IgD-negative memory B cell (primary cell): ENCODE measurements around the gene ATP2A1. TPM values are rescaled to one million over a fixed set of nuclear protein-coding genes. Genes with fewer than 3 reads are reported as not detected.
A peak's percentile ranks its signal among the peaks of the same experiment; 100 is the strongest.
"Not testable (repeated sequence)": the region's sequence is repeated elsewhere in the genome, so short reads cannot be mapped to it uniquely, and the experiment has no call there.

Experiments
- H3K27ac Mint-ChIP-seq, 3 donors: one replicate each; pipeline ENCODE4 v1.8.0; 2020 to 2022; ENCODE audit warnings: mild to moderate bottlenecking in 3 of 3, mixed read lengths in 3 of 3, moderate library complexity in 1 of 3
- H3K27me3 Mint-ChIP-seq: one replicate; pipeline ENCODE4 v1.8.0; 2021; ENCODE audit warnings: mixed read lengths
- H3K36me3 Mint-ChIP-seq: one replicate; pipeline ENCODE4 v1.8.0; 2020; ENCODE audit warnings: mild to moderate bottlenecking, mixed read lengths
- H3K4me1 Mint-ChIP-seq, 3 donors: one replicate each; pipeline ENCODE4 v1.8.0; 2020 to 2022; ENCODE audit warnings: mixed read lengths in 3 of 3, mild to moderate bottlenecking in 1 of 3
- H3K4me3 Mint-ChIP-seq, 4 donors: one replicate each; pipeline ENCODE4 v1.8.0; 2020 to 2022; ENCODE audit warnings: mild to moderate bottlenecking in 4 of 4, mixed read lengths in 4 of 4, moderate library complexity in 3 of 4
- H3K9me3 Mint-ChIP-seq, 3 donors: one replicate each; pipeline ENCODE4 v1.8.0; 2020 to 2021; ENCODE audit warnings: mixed read lengths in 3 of 3, mild to moderate bottlenecking in 1 of 3
- polyA plus RNA-seq: library from polyadenylated mRNA; unstranded; fragments of 300-500 nt; fragmentation: Illumina TruSeq; gene quantifications from one replicate; pipeline ENCODE4 v1.2.3, GENCODE V29; 2021

Gene ATP2A1
- polyA plus RNA-seq, 1 donor from 2014 or later = not detected

DNA sequence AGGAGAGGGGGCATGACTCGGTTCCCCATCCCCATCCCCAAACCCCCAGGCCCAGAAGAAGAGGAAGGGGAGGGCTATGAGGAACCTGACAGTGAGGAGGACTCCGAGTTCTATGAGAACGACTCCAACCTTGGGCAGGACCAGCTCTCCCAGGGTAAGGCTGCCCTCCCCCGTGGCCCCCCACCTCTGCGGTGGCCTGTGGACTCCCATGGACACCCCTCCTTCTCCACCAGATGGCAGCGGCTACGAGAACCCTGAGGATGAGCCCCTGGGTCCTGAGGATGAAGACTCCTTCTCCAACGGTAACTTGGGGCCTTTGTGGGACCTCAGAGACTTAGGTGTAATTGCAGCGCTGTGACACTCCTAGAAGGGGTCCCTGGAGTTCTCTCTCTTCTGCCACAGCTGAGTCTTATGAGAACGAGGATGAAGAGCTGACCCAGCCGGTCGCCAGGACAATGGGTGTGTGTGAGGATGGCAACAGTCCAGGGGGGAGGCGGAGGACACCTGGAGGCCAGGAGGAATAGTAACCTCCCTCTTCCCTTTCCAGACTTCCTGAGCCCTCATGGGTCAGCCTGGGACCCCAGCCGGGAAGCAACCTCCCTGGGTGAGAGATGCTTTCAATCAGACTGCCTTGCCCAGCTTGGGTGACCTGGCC lies 59.1 kb downstream of the ATP2A1 start:
- H3K27ac Mint-ChIP-seq = peak overlapping the region in 1 of 3 donors; percentile 14
- peaks cover 22 to 27% (median 24%) of the 10 kb centered on the region in 3 donors for H3K4me1 Mint-ChIP-seq
- peak overlapping the region in 1 of 4 donors; percentile 60 for H3K4me3 Mint-ChIP-seq
- no peaks in the 10 kb centered on the region for H3K9me3 Mint-ChIP-seq
- H3K36me3 Mint-ChIP-seq = peaks cover 18% of the 10 kb centered on the region
- no peaks in the 10 kb centered on the region for H3K27me3 Mint-ChIP-seq

DNA sequence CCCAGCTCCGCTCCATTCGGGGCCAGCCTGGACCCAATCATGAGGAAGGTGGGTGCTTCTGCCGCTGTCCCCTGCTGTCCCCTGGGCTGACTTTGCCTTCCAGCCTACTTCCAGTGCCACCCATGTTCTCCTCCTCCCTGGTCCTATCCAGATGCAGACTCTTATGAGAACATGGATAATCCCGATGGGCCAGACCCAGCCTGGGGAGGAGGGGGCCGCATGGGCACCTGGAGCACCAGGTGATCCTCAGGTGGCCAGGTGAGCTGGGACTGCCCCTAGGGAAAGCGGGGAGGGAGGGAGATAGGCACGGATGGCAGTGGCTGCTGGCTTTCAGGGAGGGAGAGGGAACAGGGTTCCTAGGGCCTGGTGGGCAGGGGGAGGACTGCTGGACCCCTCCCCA lies 60.4 kb downstream of the ATP2A1 start:
- H3K4me1 Mint-ChIP-seq = peaks cover 18 to 21% (median 18%) of the 10 kb centered on the region in 3 donors
- H3K27ac Mint-ChIP-seq = peak overlapping the region in 1 of 3 donors; percentile 46
- peak overlapping the region in 1 of 4 donors; percentile 12 for H3K4me3 Mint-ChIP-seq
- peaks cover 17% of the 10 kb centered on the region for H3K36me3 Mint-ChIP-seq
- no peaks in the 10 kb centered on the region for H3K9me3 Mint-ChIP-seq
- H3K27me3 Mint-ChIP-seq = no peaks in the 10 kb centered on the region

DNA sequence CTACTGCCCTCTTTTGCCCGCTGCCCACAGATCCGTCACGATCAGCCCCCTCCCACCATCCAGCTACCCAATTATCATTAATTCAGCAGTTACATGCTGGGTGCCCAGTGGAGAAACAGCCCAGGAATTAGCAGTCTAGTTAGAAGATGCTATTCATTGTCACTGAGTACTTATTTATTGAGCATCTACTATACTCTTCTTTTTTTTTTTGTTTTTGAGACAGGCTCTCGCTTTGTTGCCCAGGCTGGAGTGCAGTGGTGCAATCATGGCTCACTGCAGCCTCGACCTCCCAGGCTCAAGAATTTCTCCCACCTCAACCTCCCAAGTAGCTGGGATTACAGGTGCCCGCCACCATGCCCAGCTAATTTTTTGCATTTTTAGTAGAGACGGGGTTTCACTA lies 61.5 kb downstream of the ATP2A1 start:
- peak overlapping the region in 1 of 3 donors; percentile 43 for H3K27ac Mint-ChIP-seq
- H3K4me3 Mint-ChIP-seq = peak overlapping the region in 1 of 4 donors; percentile 5
- not testable (repeated sequence) for H3K27me3 Mint-ChIP-seq, H3K9me3 Mint-ChIP-seq
- peaks cover 9 to 14% (median 10%) of the 10 kb centered on the region in 3 donors for H3K4me1 Mint-ChIP-seq
- H3K36me3 Mint-ChIP-seq = peaks cover 14% of the 10 kb centered on the region

DNA sequence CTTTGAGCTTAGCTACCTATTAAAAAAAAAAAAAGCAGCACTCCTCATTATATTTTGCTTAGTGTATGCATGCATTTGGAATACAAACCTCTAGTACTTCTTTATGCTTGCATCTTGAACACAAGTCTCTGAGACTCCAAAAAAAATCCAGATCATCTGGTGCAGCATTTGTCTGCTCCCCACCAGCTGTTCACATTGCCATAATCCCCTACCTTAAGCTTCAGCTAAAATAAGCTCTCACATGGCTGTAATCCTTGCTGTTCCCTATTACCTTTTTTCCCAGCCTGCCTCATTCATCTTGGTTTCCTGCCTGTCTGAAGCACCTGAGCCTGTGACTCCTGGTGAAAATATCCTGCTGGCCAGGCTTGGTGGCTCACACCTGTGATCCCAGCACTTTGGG lies 65.0 kb downstream of the ATP2A1 start:
- no peaks in the 10 kb centered on the region for H3K9me3 Mint-ChIP-seq
- peaks cover 1% of the 10 kb centered on the region for H3K36me3 Mint-ChIP-seq
- H3K4me3 Mint-ChIP-seq = peak overlapping the region in 1 of 4 donors; percentile 42
- H3K4me1 Mint-ChIP-seq = peaks cover 0 to 11% (median 7%) of the 10 kb centered on the region in 3 donors
- H3K27ac Mint-ChIP-seq = no peak overlapping the region
- H3K27me3 Mint-ChIP-seq = no peaks in the 10 kb centered on the region

DNA sequence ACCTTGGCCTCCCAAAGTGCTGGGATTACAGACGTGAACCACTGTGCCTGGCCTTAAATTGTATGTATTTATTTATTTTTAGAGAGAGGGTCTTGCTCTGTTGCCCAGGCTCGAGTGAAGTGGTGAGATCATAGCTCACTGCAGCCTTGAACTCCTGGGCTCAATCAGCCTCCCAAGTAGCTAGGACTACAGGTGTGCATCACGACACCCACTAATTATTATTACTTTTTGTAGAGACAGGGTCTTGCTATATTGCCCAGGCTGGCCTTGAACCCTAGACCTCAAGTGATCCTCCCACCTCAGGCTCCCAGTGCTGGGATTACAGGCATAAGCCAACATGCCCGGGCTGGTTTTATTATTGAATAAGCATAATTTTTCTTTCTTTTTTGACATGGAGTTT lies 68.4 kb downstream of the ATP2A1 start:
- Mint-ChIP-seq H3K27ac (no peak overlapping the region), H3K9me3 (no peaks in the 10 kb centered on the region), H3K36me3 (peaks cover 1% of the 10 kb centered on the region), H3K4me3 (peak overlapping the region in 1 of 4 donors; percentile 52), H3K4me1 (peaks cover 5 to 18% (median 15%) of the 10 kb centered on the region in 3 donors), H3K27me3 (no peaks in the 10 kb centered on the region)

DNA sequence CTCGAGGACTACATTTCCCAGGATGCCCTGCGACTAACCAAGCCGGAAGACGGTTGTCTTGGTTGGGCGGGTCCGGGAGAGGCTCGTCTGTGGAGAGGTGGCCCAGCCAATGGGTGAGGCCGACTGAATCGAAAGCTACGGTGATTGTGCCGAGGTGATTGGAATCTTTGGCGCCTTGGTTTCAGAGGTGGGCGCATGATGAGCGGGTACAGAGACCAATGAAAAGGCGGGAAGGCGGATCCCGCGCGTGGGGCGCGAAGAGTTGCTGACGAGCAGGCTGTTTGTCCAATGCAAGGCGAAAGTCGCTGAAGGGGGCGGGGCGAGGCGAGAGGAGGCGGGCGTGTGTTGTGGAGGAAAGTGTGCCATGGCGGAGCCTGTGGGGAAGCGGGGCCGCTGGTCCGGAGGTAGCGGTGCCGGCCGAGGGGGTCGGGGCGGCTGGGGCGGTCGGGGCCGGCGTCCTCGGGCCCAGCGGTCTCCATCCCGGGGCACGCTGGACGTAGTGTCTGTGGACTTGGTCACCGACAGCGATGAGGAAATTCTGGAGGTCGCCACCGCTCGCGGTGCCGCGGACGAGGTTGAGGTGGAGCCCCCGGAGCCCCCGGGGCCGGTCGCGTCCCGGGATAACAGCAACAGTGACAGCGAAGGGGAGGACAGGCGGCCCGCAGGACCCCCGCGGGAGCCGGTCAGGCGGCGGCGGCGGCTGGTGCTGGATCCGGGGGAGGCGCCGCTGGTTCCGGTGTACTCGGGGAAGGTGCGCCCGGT lies 72.5 kb downstream of the ATP2A1 start, which contains the start of gene NFATC2IP:
NFATC2IP (plus strand) TSS at position 290 of the 762 bp plus-strand sequence; CDS start at position 365, 75 bp downstream.
- Mint-ChIP-seq H3K9me3 (no peaks in the 10 kb centered on the region), H3K27ac (peak within 1 kb of the TSS; percentile 40 to 94 (median 93))

DNA sequence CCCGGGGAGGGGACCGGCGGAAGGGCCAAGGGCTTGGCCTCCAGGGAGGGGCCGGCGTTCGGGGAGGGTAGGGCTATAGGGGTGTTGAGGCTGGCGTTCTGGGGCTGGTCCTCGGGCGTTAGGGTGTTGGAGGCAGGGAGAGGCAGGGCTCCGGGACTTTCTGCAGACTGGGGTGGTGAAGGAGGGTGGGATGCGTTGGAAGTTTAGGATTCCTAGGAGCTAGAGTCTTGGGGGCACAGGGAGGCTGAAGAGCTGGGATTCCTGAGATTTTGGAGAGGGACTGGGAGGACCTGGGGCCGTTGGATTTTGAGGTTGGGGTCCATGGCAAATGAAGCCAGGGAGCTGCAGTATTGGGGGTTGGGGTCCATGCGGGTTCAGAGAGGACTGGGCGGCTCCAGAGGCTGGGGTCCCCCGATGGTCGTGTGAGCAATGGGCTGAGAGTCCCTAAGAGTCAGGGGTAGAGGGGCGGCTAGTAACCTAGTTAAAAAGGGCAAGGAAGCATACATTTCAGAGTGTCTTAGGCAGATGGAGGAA lies 73.2 kb downstream of the ATP2A1 start:
- Mint-ChIP-seq H3K36me3 (peaks cover 2% of the 10 kb centered on the region), H3K27ac (peak overlapping the region; percentile 33 to 93 (median 46)), H3K9me3 (no peaks in the 10 kb centered on the region), H3K4me1 (peaks cover 7 to 19% (median 13%) of the 10 kb centered on the region in 3 donors), H3K4me3 (peak overlapping the region; percentile 81 to 97 (median 92)), H3K27me3 (no peaks in the 10 kb centered on the region)

More for the DNA sequence above, 72.5 kb downstream of the ATP2A1 start, which contains the start of gene NFATC2IP:
- Mint-ChIP-seq H3K4me3 (peak within 1 kb of the TSS; percentile 84 to 97 (median 92)), H3K27me3 (no peaks in the 10 kb centered on the region), H3K36me3 (peaks cover under 1% of the 10 kb centered on the region), H3K4me1 (peaks cover 5 to 20% (median 15%) of the 10 kb centered on the region in 3 donors)

Other genes with a start within 250 kb of the ATP2A1 start
- gene NPIPB8, start 240.4 kb upstream of the ATP2A1 start, polyA plus RNA-seq = not detected
- gene EIF3C, start 167.0 kb upstream of the ATP2A1 start, polyA plus RNA-seq = 255 TPM
- gene NPIPB9, start 126.7 kb upstream of the ATP2A1 start, polyA plus RNA-seq = 0.31 TPM
- 35.9 TPM for gene ATXN2L, start 55.5 kb upstream of the ATP2A1 start, polyA plus RNA-seq
- 139 TPM for gene TUFM, start 32.1 kb upstream of the ATP2A1 start, polyA plus RNA-seq
- gene SH2B1, start 14.6 kb upstream of the ATP2A1 start, polyA plus RNA-seq = 5.2 TPM
- 31.7 TPM for gene RABEP2, start 46.8 kb downstream of the ATP2A1 start, polyA plus RNA-seq
- gene CD19, start 53.5 kb downstream of the ATP2A1 start, polyA plus RNA-seq = 185 TPM
- 29.6 TPM for gene NFATC2IP, start 72.4 kb downstream of the ATP2A1 start, polyA plus RNA-seq
- 20.9 TPM for gene SPNS1, start 96.3 kb downstream of the ATP2A1 start, polyA plus RNA-seq
- gene LAT, start 106.6 kb downstream of the ATP2A1 start, polyA plus RNA-seq = 8.3 TPM